Small intestine (tissue), 7 donors: ENCODE measurements around the gene DCAF8L1. TPM values are rescaled to one million over a fixed set of nuclear protein-coding genes. Genes with fewer than 3 reads are reported as not detected.
"Not testable (repeated sequence)": the region's sequence is repeated elsewhere in the genome, so short reads cannot be mapped to it uniquely, and the experiment has no call there.

Source experiments
- DNase-seq, 2 donors: peaks; one replicate each; pipeline versions ENCODE4 v3.0.0 to v3.0.0-alpha.2; 2013
- FAIRE-seq: peaks from 2 replicates; lab custom pipeline; 2012; peaks lifted over from hg19 to GRCh38; lab: Jason Lieb, UNC
- H3K27ac ChIP-seq, 3 donors: one replicate each; pipeline ENCODE4 v1.5.1; 2013; ENCODE audit warnings: low read length in 2 of 3, mild to moderate bottlenecking in 2 of 3, control low read depth in 1 of 3, inconsistent platforms in 1 of 3, low read depth in 1 of 3, moderate library complexity in 1 of 3
- H3K27me3 ChIP-seq, 3 donors: one replicate each; pipeline ENCODE4 v1.6.1; 2013; ENCODE audit warnings: low read length in 3 of 3, inconsistent platforms in 1 of 3; ENCODE audit not compliant: control insufficient read depth in 3 of 3, insufficient read depth in 3 of 3
- H3K36me3 ChIP-seq, 3 donors: one replicate each; pipeline ENCODE4 v1.6.1; 2013; ENCODE audit warnings: low read length in 3 of 3, inconsistent platforms in 1 of 3, low read depth in 1 of 3, mild to moderate bottlenecking in 1 of 3, moderate library complexity in 1 of 3; ENCODE audit not compliant: control insufficient read depth in 3 of 3, insufficient read depth in 2 of 3
- H3K4me1 ChIP-seq, 3 donors: one replicate each; pipeline ENCODE4 v1.6.1; 2013; ENCODE audit warnings: low read length in 2 of 3, inconsistent platforms in 1 of 3, low read depth in 1 of 3, mild to moderate bottlenecking in 1 of 3, moderate library complexity in 1 of 3; ENCODE audit not compliant: control insufficient read depth in 3 of 3, insufficient read depth in 2 of 3
- H3K4me3 ChIP-seq, 3 donors: one replicate each; pipeline ENCODE4 v1.5.1; 2013; ENCODE audit warnings: low read length in 3 of 3, control low read depth in 1 of 3, inconsistent platforms in 1 of 3, low read depth in 1 of 3, mild to moderate bottlenecking in 1 of 3, moderate library complexity in 1 of 3
- H3K9me3 ChIP-seq, 2 donors: one replicate each; pipeline ENCODE4 v1.6.1; 2013; ENCODE audit warnings: low read depth in 1 of 2, low read length in 1 of 2; ENCODE audit not compliant: control insufficient read depth in 2 of 2, insufficient read depth in 1 of 2
- WGBS, 3 donors: extraction: QIAGEN DNeasy Blood & Tissue Kit; methylation state at CpG; one replicate each; pipeline ENCODE4 v1.1.7; 2013; 5-methylcytosine and 5-hydroxymethylcytosine counted together
- polyA plus RNA-seq, 4 donors: library from polyadenylated mRNA; stranded (reverse) in 3 of 4; unstranded in 1 of 4; fragments of 200-250 nt in 3 of 4; fragments of 120-200 nt in 1 of 4; gene quantifications; one replicate each; pipeline versions ENCODE4 v1.2.1 to v1.2.3, GENCODE V29; 2013
- donor health status: healthy with polysubstance abuse.
- donor health status: control.
- donor health status: control.
- donor health status: Bipolar disorder and iron deficiency.
- donor health status: healthy.

DCAF8L1 gene
- polyA plus RNA-seq, 4 donors, result 0.01 TPM; not detected in 3

DNA sequence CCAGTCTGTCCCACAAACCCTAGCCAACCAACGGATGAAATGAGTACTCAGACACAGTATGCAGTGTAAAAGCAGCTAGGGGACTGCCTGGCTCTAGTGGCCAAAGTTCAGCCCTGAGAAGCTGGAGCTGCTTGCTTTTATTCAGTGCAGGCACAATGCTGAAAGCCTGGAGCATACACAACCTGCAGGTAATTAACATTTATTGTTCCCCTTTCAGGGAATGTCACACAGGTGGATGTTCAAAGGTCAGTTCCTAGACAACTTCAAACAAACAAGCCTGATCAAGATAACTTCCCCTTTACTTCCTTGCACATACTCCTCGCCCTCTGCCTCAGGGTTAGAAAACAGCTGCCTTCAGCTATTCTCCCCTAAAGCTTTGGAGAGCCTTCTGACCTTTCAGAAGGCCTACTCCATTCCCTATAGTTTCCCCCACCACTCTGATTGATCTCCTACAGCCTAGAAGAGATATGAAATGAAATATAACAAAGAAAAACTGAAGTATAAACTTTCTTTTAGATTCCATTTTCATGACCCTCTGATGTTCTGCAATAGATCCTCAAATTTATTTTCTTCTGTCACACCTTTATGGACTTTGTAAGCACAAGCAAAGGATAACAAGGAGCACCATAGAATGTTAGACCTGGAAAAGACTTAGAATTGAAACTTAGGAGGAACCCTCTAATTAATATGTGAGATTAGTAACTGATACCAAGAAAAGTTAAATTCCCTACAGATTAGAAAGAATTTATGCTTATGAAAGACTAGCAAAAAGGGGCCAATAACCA is 6.8 kb upstream of the DCAF8L1 start:
- FAIRE-seq, result peak; percentile 94
- Histone ChIP-seq H3K27ac (peak overlapping the region in 2 of 3 donors; percentile 71 to 76), H3K4me3 (no peak overlapping the region), H3K4me1 (peaks cover 0 to 5% (median 0%) of the 10 kb centered on the region in 3 donors), H3K27me3 (no peaks in the 10 kb centered on the region), H3K9me3 (no peaks in the 10 kb centered on the region), H3K36me3 (no peaks in the 10 kb centered on the region)
- WGBS, 3 donors, result 0 to 48% (median 6%) methylated on average over 2 of the region's 2 CpGs
- peak; percentile 82 to 93 for DNase-seq

DNA sequence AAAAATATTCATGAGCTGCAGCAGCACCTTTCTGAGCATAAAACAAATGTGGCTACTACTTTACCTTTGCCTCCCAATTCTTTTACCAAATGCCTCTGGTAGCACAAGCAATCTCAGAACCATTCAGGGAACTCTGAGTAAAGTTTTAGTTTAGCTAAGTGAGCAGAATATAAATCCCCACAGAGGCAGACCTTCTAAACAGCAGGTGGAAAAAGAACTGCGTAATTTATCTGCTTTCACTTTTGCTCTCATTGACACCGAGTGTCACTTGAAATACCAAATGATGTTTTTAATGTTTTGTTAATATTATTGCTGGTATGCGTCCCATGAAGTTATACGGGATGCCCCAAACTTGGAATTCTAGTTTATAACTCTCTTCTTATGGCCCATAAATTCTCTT is 4.3 kb downstream of the DCAF8L1 start:
- H3K4me1 ChIP-seq, FAIRE-seq, H3K4me3 ChIP-seq, H3K9me3 ChIP-seq, H3K27ac ChIP-seq, H3K36me3 ChIP-seq, H3K27me3 ChIP-seq: not testable (repeated sequence)
- peak in 1 of 2 donors; percentile 31 for DNase-seq
- WGBS, 3 donors, result 20 to 64% (median 42%) methylated on average over 4 of the region's 4 CpGs

DNA sequence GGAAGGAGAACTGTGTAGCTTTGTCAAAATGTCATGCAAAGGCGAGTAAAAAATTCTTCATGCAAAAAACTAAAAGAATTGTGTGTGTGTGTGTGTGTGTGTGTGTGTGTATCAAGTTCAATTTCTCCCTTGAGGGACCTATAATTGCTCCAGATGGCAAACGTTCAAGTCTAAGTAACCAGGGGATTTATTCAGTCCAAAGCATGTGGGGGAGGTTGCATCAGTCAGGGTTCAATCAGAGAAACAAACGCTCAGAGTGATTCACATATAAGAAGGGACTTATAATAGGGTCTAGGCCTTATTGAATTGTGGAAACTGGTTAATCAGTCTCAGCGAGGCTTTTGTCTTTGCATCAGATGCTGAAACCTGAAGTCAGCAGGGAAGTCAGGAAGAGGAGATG is 5.0 kb downstream of the DCAF8L1 start:
- no peak for FAIRE-seq
- Histone ChIP-seq H3K36me3 (no peaks in the 10 kb centered on the region), H3K4me1 (no peaks in the 10 kb centered on the region), H3K27ac (no peak overlapping the region), H3K4me3 (no peak overlapping the region), H3K9me3 (no peaks in the 10 kb centered on the region), H3K27me3 (no peaks in the 10 kb centered on the region)
- DNase-seq, result peak in 1 of 2 donors; percentile 2
- 56 to 59% (median 58%) methylated on average over 4 of the region's 4 CpGs for WGBS, 3 donors

DNA sequence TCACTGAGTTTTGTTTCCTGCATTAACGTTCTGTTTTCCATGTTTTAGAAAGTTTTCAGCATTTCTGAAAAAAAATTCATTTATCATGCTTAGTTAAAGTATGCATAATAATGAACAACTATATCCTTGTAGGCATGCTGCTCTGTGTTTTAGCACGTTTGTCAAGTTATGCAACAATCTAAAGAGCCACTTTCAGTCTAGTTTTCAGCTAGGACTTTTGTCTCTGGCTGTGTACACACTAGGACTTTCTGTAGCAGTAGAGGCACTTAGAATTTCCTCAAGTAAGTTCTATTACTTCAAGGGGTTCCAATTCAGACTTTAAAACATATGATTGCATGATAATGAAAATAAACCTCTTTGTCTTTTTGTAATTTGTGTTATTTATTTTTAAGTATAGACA is 12.4 kb downstream of the DCAF8L1 start:
- no peaks in the 10 kb centered on the region for H3K27me3 ChIP-seq
- H3K9me3 ChIP-seq, result peaks cover 0 to 3% of the 10 kb centered on the region in 2 donors
- no peaks in the 10 kb centered on the region for H3K4me1 ChIP-seq
- H3K27ac ChIP-seq, result no peak overlapping the region
- 31 to 50% (median 38%) methylated on average over 2 of the region's 2 CpGs for WGBS, 3 donors
- no peaks in the 10 kb centered on the region for H3K36me3 ChIP-seq
- H3K4me3 ChIP-seq, result no peak overlapping the region
- FAIRE-seq (no peak), DNase-seq (peak in 1 of 2 donors; percentile 19)

DNA sequence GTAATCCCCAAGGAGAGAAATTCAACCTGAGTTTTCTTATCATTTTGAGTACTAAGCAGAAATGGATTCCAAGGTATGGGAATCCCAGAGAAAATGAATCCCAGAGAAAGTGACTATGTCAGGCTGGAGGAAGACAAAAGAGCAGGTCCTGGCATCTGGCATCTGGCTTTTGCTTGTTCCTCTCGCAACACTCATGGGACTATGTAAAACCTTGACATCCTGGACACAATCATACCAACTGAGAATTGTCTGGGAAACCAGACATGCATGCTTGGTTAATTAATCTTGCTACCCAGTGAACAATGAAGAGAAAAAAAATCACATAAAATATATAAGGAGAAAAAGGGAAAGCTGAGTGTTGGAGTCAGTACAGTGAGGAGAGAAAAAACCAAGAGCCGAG is 12.9 kb downstream of the DCAF8L1 start:
- WGBS, 3 donors, result 73 to 91% (median 81%) methylated on average over 2 of the region's 2 CpGs
- no peaks in the 10 kb centered on the region for H3K27me3 ChIP-seq
- H3K4me3 ChIP-seq, result no peak overlapping the region
- no peaks in the 10 kb centered on the region for H3K36me3 ChIP-seq
- FAIRE-seq (no peak), DNase-seq (no peak)
- peaks cover 0 to 3% of the 10 kb centered on the region in 2 donors for H3K9me3 ChIP-seq
- H3K4me1 ChIP-seq, result no peaks in the 10 kb centered on the region
- H3K27ac ChIP-seq, result no peak overlapping the region

DNA sequence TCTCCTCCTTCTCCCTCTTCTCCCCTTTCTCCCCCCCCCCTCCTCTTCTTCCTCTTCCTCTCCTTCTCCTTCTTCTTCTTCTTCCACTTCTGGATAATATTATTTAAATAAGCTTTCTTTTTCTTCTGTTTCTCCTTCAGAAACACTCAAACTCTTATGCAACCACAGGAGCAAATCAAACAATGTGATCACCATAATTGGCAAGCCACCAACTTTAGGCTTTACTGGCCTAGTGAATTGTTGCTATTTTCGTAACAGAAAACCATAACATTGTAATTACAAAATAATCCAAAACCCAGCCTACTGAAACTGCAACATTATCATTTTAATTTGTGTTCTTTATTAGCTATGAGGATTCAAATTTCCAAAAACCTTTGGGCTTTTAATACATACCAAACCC is 14.3 kb downstream of the DCAF8L1 start:
- Histone ChIP-seq H3K36me3 (no peaks in the 10 kb centered on the region), H3K27me3 (no peaks in the 10 kb centered on the region), H3K9me3 (peaks cover 0 to 3% of the 10 kb centered on the region in 2 donors), H3K4me1 (no peaks in the 10 kb centered on the region), H3K4me3 (no peak overlapping the region), H3K27ac (peak overlapping the region in 1 of 3 donors; percentile 11)
- DNase-seq, result peak; percentile 9 to 40
- no peak for FAIRE-seq
- 7 to 19% (median 13%) methylated on average over 1 of the region's 1 CpG for WGBS, 3 donors

DNA sequence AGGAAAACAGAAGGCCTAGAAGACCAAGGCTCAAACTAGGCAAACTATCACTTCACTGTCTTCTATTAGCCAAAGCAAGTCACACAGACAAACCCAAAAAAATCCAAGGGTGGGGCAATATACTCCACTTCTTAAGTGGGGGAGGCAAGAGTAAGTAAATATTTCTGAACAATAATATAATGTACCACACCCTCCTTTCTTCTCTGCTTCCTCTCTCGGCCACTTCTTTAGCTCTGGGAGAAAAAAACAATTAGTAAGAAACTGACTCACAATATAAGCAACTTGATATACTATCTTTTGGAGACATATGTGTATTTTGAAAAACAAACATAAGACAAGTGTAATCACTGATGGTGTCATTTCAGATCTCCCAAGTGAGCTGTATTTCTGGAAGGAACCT is 14.8 kb downstream of the DCAF8L1 start:
- peak in 1 of 2 donors; percentile 11 for DNase-seq
- H3K27ac ChIP-seq, result peak overlapping the region in 1 of 3 donors; percentile 38

DNA sequence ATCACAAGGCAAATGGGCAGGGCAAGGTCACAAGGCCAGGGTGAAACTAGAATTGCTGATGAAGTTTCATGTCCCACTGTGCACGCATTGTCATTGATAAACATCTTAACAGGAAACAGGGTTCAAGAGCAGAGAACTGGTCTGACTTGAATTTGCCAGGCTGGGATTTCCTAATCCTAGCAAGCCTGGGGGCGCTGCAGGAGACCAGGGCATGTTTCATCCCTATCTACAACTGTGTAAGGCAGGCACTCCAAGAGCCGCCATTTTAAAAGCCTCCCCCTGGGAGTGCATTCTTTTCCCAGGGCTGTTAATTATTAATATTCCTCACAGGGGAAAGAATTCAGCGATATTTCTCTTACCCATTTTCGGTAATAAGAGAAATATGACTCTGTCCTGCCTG is 15.9 kb downstream of the DCAF8L1 start:
- H3K27me3 ChIP-seq, DNase-seq, H3K36me3 ChIP-seq, H3K27ac ChIP-seq, H3K9me3 ChIP-seq, H3K4me3 ChIP-seq, H3K4me1 ChIP-seq, FAIRE-seq: not testable (repeated sequence)
- WGBS, 3 donors, result 69 to 90% (median 83%) methylated on average over 4 to 5 of the region's 5 CpGs

More for the DNA sequence above, 14.8 kb downstream of the DCAF8L1 start:
- WGBS, 3 donors, result 14 to 53% (median 17%) methylated on average over 1 of the region's 1 CpG
- FAIRE-seq, result no peak
- Histone ChIP-seq H3K36me3 (no peaks in the 10 kb centered on the region), H3K4me1 (no peaks in the 10 kb centered on the region), H3K4me3 (no peak overlapping the region), H3K27me3 (no peaks in the 10 kb centered on the region), H3K9me3 (peaks cover 0 to 5% of the 10 kb centered on the region in 2 donors)
